ENCODE measurements around the gene WLS. TPM values are rescaled to one million over a fixed set of nuclear protein-coding genes. Genes with fewer than 3 reads are reported as not detected.

The WLS gene
- total RNA-seq, 4 donors from 2014 or later: 94.8 to 228 (median 163) TPM

- TF ChIP-seq EP300 (IDR thresholded peaks at IDR 0.05) (no peak), POLR2A (IDR thresholded peaks at IDR 0.05; ENCODE audit: low read depth) (no peak), CTCF (IDR thresholded peaks at IDR 0.05) (no peak), POLR2AphosphoS5 (IDR thresholded peaks at IDR 0.05) (no peak)
- peaks cover 26 to 84% (median 74%) of the 10 kb centered on the region in 4 donors for H3K4me1 ChIP-seq
- intact Hi-C loops (cut with DNase I): no loop called here
- WGBS: 42% methylated on average over 1 of the region's 1 CpG
- H3K27ac ChIP-seq (replicated peaks in 1 of 4): peak overlapping the region; percentile 58 to 63 (median 59)
- no peaks in the 10 kb centered on the region for H3K9me3 ChIP-seq
- peaks cover 0 to 10% (median 3%) of the 10 kb centered on the region in 4 donors for H3K36me3 ChIP-seq
- no peaks in the 10 kb centered on the region for H3K27me3 ChIP-seq
- H3K4me3 ChIP-seq: no peak overlapping the region
- DNase-seq (ENCODE audit: extremely low spot score): no peak
These were observed 34.4 kb downstream of the WLS start for GRCh38 chr1:68197891-68198290.

GRCh38 chr1:68197461-68197860, 34.9 kb downstream of the WLS start:
- TF ChIP-seq POLR2A (IDR thresholded peaks at IDR 0.05; ENCODE audit: low read depth) (no peak), EP300 (IDR thresholded peaks at IDR 0.05) (no peak), POLR2AphosphoS5 (IDR thresholded peaks at IDR 0.05) (no peak), CTCF (IDR thresholded peaks at IDR 0.05) (no peak)
- Histone ChIP-seq H3K36me3 (peaks cover 0 to 14% (median 3%) of the 10 kb centered on the region in 4 donors), H3K27me3 (no peaks in the 10 kb centered on the region), H3K4me1 (peaks cover 24 to 80% (median 70%) of the 10 kb centered on the region in 4 donors), H3K27ac (replicated peaks in 1 of 4) (peak overlapping the region; percentile 58 to 63 (median 59)), H3K9me3 (no peaks in the 10 kb centered on the region), H3K4me3 (no peak overlapping the region)
- DNase-seq (ENCODE audit: extremely low spot score): no peak
- 68% methylated on average over 2 of the region's 2 CpGs for WGBS
- intact Hi-C loops (cut with DNase I): no loop called here

- WGBS: 34% methylated on average over 3 of the region's 3 CpGs
- H3K4me1 ChIP-seq: peaks cover 16 to 72% (median 62%) of the 10 kb centered on the region in 4 donors
These were observed 35.6 kb downstream of the WLS start for GRCh38 chr1:68196676-68197075.

GRCh38 chr1:68191717-68192116, 40.6 kb downstream of the WLS start:
- no peak overlapping the region for H3K4me3 ChIP-seq
- WGBS: 96% methylated on average over 2 of the region's 2 CpGs
- TF ChIP-seq POLR2A (IDR thresholded peaks at IDR 0.05; ENCODE audit: low read depth) (no peak), CTCF (IDR thresholded peaks at IDR 0.05) (no peak), POLR2AphosphoS5 (IDR thresholded peaks at IDR 0.05) (no peak), EP300 (IDR thresholded peaks at IDR 0.05) (no peak)
- intact Hi-C loops (cut with DNase I): no loop called here
- peaks cover 0 to 51% (median 30%) of the 10 kb centered on the region in 4 donors for H3K4me1 ChIP-seq
- H3K36me3 ChIP-seq: peaks cover 5 to 49% (median 20%) of the 10 kb centered on the region in 4 donors
- no peak for DNase-seq (ENCODE audit: extremely low spot score)
- peak overlapping the region in 1 of 4 donors; percentile 15 for H3K27ac ChIP-seq (replicated peaks in 1 of 4)
- H3K27me3 ChIP-seq: no peaks in the 10 kb centered on the region
- no peaks in the 10 kb centered on the region for H3K9me3 ChIP-seq

More at GRCh38 chr1:68196676-68197075, 35.6 kb downstream of the WLS start:
- no peak overlapping the region for H3K4me3 ChIP-seq
- DNase-seq (ENCODE audit: extremely low spot score): no peak
- H3K27me3 ChIP-seq: no peaks in the 10 kb centered on the region
- H3K36me3 ChIP-seq: peaks cover 2 to 22% (median 6%) of the 10 kb centered on the region in 4 donors
- H3K27ac ChIP-seq (replicated peaks in 1 of 4): peak overlapping the region; percentile 58 to 63 (median 59)
- intact Hi-C loops (cut with DNase I): no loop called here
- TF ChIP-seq EP300 (IDR thresholded peaks at IDR 0.05) (no peak), CTCF (IDR thresholded peaks at IDR 0.05) (no peak), POLR2A (IDR thresholded peaks at IDR 0.05; ENCODE audit: low read depth) (no peak), POLR2AphosphoS5 (IDR thresholded peaks at IDR 0.05) (no peak)
- no peaks in the 10 kb centered on the region for H3K9me3 ChIP-seq

Data from esophagus muscularis mucosa (tissue), 4 donors.